AG04450 (cell line): ENCODE data around the gene IFT122. TPM values are rescaled to one million over a fixed set of nuclear protein-coding genes. Genes with fewer than 3 reads are reported as not detected.

Experiments
- CTCF ChIA-PET: fragments of 300-600, 350-600 bp; formaldehyde crosslinking; extraction: SDS; loops from one replicate; lab custom pipeline; 2022; ENCODE audit warnings: antibody characterized with exemption, inconsistent platforms; lab: Charles Lee
- POLR2A ChIA-PET: fragments of 350-600 bp; formaldehyde crosslinking; extraction: SDS; loops from one replicate; lab custom pipeline; 2021; ENCODE audit warnings: antibody characterized with exemption, inconsistent platforms; lab: Yijun Ruan, JAX
- DNase-seq: peaks from one replicate; pipeline ENCODE4 v3.0.0-alpha.2; 2011; ENCODE audit warnings: low read depth, low spot score
- H3K27ac ChIP-seq: one replicate; pipeline ENCODE4 v1.5.1; 2012; ENCODE audit warnings: low read depth, low read length, control low read depth
- H3K27me3 ChIP-seq: one replicate; pipeline ENCODE4 v1.6.0; 2012; ENCODE audit warnings: low read length; ENCODE audit not compliant: control insufficient read depth, insufficient read depth
- H3K4me3 ChIP-seq: 2 replicates; pipeline ENCODE4 v1.5.1; 2011; ENCODE audit warnings: mild to moderate bottlenecking, low read depth, low read length, control low read depth
- H3K9me3 ChIP-seq: 2 replicates; pipeline ENCODE4 v1.5.1; 2012; ENCODE audit warnings: low read length; ENCODE audit not compliant: control insufficient read depth, insufficient read depth
- polyA plus RNA-seq: library from polyadenylated mRNA; depleted of rRNA; stranded (reverse); fragments of >200 nt; gene quantifications from 2 replicates; pipeline ENCODE4 v1.2.3, GENCODE V29; 2011
- TF ChIP-seq, protein P1 (sequence below): IDR thresholded peaks from 2 replicates; pipeline ENCODE4 v1.5.1; 2011; ENCODE audit warnings: low read depth, low read length, control low read depth, inconsistent platforms

IFT122 gene
- polyA plus RNA-seq, 1 experiment: 14.3 TPM

- DNase-seq: no peak
- POLR2A ChIA-PET: interaction anchor here (1.0 kb wide), 1 partner anchor 23 kb away, joined by 3 read pairs; the partner anchor contains the start of genes IFT122 and MBD4
- TF ChIP-seq, protein P1, sequence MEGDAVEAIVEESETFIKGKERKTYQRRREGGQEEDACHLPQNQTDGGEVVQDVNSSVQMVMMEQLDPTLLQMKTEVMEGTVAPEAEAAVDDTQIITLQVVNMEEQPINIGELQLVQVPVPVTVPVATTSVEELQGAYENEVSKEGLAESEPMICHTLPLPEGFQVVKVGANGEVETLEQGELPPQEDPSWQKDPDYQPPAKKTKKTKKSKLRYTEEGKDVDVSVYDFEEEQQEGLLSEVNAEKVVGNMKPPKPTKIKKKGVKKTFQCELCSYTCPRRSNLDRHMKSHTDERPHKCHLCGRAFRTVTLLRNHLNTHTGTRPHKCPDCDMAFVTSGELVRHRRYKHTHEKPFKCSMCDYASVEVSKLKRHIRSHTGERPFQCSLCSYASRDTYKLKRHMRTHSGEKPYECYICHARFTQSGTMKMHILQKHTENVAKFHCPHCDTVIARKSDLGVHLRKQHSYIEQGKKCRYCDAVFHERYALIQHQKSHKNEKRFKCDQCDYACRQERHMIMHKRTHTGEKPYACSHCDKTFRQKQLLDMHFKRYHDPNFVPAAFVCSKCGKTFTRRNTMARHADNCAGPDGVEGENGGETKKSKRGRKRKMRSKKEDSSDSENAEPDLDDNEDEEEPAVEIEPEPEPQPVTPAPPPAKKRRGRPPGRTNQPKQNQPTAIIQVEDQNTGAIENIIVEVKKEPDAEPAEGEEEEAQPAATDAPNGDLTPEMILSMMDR: no peak
- H3K9me3 ChIP-seq: no peaks in the 10 kb centered on the region
- H3K4me3 ChIP-seq: no peak overlapping the region
- no peak overlapping the region for H3K27ac ChIP-seq
- CTCF ChIA-PET: no interaction called here
- H3K27me3 ChIP-seq: no peaks in the 10 kb centered on the region
These were observed 22.4 kb downstream of the IFT122 start for GRCh38 chr3:129462361-129462968.

DNA sequence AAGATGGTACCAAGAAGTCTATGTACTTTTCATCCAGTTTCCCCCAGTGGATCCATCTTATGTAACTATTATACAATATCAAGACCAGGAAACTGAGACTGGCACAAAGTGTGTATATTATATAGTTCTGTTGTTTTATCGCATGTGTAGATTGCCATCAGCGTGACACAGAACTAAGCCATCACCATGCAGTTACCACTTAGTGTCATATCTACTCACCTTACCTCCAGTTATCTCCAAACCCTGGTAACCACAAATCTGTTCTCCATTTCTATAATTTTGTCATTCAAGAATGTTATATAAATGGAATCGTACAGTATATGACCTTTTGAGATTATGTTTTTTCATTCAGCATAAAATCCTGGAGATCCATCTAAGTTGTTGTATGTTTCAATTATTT, 23.1 kb downstream of the IFT122 start:
- TF ChIP-seq, protein P1: no peak
- Histone ChIP-seq H3K27me3 (no peaks in the 10 kb centered on the region), H3K4me3 (no peak overlapping the region), H3K27ac (no peak overlapping the region), H3K9me3 (no peaks in the 10 kb centered on the region)
- DNase-seq: no peak
- POLR2A ChIA-PET: no interaction called here
- CTCF ChIA-PET: no interaction called here

DNA sequence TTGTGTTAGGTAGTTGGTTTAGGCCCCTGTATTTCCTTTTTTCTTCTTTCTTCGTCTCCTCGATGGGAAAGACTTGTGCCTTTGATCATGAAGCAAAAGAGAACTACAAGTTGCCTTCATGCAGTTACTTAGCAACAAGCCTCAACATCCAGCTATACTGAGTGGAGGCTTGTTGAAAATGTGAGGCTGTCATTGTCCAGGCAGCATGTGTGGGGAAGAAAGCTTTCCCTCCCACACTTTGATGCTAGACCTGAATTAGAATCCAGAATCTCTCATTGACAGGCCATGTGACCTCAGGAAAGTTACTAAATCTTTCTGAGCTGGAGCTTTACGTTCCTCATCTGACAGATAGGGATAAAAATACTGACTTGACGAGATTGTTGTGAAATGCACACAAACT, 23.7 kb downstream of the IFT122 start:
- ChIA-PET CTCF (interaction anchor here (1.1 kb wide), 1 partner anchor 163 kb away, joined by 4 read pairs; no protein-coding TSS in a partner anchor), POLR2A (no interaction called here)
- Histone ChIP-seq H3K27me3 (no peaks in the 10 kb centered on the region), H3K4me3 (no peak overlapping the region), H3K9me3 (no peaks in the 10 kb centered on the region), H3K27ac (no peak overlapping the region)
- DNase-seq: no peak
- TF ChIP-seq, protein P1: no peak

DNA sequence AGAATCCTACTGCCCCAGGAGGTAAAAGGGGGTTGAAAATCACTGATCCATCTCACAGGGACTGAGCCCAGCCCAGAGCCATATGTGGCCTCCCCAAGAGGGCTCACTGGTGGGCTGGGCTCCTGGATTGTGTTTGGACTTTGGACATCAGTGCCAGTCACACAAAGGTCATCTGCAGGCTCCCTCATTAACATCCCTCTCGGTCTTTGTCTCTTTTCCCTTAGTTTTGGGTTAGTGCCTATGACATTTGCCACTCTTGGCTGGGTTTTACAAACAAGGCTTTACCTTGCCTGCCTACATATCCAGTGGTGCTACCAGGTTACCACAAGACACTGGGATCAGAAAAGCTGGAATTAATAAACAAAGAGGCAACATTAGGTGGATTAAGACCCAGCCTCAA, 27.9 kb downstream of the IFT122 start:
- H3K9me3 ChIP-seq: no peaks in the 10 kb centered on the region
- POLR2A ChIA-PET: no interaction called here
- no peaks in the 10 kb centered on the region for H3K27me3 ChIP-seq

DNA sequence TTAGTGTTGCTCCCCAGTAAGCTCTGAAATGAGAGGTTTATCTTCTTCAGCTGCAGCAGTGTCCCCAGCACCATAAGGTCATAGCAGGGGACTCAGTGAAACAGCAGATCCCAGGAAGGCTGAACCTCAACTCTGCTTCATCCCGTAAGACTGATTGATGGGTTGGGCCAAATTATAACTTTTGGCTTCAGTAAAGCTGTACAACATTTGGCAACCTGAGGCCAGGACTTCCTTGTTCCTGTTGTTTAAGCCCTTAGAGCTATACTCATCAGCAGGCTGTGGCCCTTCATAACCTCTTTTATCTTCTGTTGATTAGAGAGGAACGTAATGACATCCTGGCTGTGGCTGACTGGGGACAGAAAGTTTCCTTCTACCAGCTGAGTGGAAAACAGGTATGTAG, 29.0 kb downstream of the IFT122 start:
- CTCF ChIA-PET: no interaction called here
- no peak overlapping the region for H3K27ac ChIP-seq
- DNase-seq: no peak
- no peaks in the 10 kb centered on the region for H3K9me3 ChIP-seq
- TF ChIP-seq, protein P1: no peak
- no peak overlapping the region for H3K4me3 ChIP-seq
- POLR2A ChIA-PET: no interaction called here
- H3K27me3 ChIP-seq: no peaks in the 10 kb centered on the region

More for the DNA sequence above, 27.9 kb downstream of the IFT122 start:
- TF ChIP-seq, protein P1: no peak
- no peak for DNase-seq
- CTCF ChIA-PET: no interaction called here
- H3K27ac ChIP-seq: no peak overlapping the region
- H3K4me3 ChIP-seq: no peak overlapping the region
